ENCODE results near the gene GALNT17. TPM values are rescaled to one million over a fixed set of nuclear protein-coding genes. Genes with fewer than 3 reads are reported as not detected.
"Not testable (repeated sequence)": the region's sequence is repeated elsewhere in the genome, so short reads cannot be mapped to it uniquely, and the experiment has no call there.

Gene GALNT17
- total RNA-seq, 1 donor from 2014 or later = not detected

DNA sequence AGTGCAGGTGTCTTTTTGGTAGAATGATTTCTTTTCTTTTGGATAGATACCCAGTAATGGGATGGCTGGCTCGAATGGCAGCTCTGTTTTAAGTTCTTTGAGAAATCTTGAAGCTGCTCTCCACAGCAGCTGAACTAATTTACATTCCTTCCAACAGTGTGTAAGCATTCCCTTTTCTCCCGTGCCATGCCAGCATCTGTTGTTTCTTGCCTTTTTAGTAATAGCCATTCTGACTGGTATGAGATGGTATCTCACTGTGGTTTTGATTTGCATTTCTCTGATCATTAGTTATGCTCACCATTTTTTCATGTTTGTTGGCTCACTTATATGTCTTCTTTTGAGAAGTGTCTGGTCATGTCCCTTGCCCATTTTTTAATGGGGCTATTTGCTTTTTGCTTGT lies 486.3 kb downstream of the GALNT17 start:
- no peak for DNase-seq (ENCODE audit: low read depth, low spot score)

DNA sequence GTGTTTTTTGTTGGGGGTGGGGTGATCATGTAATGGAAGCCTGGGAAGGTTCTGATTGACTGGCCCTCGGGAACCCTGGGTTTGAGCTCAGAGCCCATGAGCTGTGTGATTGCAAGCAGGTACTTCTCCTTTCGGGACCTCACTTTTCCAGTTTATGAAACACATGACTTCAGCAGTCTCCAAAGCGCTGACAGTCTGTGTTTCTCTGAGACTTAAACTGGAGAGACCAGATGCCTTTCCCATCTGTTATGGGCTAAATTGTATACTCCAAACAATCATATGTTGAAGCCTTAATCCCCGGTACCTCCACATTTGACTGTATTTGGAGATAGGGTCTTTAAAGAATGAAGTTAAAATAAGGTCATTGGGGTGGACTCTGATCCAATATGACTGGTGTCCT lies 493.6 kb downstream of the GALNT17 start:
- DNase-seq (ENCODE audit: low read depth, low spot score) = no peak

DNA sequence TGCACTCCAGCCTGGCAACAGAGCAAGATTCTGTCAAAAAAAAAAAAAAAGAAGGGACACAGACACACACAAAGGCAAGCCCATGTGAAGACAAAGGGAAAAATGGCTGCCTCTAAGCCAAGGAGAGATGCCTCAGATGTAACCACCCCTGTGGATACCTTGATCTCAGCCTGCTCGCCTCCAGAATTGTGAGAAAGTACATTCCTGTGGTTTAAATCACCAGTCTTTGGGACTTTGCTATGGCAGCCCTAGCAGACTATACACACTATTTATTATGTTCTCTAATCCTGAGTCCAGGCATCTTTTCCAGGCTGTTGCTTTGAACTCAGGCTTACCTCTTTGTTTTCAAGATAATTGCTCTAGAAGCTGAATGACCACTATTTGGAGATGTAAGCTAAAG lies 494.3 kb downstream of the GALNT17 start:
- no peak for DNase-seq (ENCODE audit: low read depth, low spot score)

DNA sequence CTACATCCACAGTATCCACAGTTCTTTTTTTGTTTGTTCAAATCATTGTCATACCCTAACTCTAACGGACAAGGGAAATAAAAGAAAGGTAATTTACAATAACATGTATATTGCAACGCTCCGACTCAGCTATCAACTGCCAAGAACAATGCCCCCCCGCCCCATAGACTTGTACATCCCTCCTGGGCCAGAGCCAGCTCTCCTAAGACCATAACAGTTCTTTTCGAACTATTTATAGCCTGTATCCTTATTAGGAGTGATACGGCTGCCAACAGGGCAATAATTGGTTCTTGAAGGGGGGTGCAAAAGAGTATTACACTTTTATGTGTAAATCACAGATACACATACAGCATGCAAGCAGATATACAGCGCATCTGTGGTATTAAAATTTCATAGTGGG lies 495.7 kb downstream of the GALNT17 start:
- no peak for DNase-seq (ENCODE audit: low read depth, low spot score)

DNA sequence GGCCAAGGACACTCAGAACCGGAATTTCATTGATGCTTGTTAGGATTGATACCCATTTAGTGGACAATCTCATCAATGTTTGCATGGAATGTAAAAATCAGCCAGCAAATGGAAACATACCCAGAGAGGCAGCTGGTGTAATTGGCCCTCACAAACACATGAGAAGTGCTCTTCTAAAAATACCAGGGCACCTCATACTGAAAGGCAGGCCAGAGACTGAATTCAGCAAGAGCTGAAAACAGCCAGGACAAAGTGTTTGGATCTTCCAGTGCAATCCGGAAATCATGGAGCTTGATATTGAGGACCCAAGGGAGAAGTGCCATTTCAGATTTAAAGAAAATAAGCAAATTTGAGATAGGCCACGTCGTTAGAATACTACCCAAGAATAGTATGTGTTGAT lies 498.6 kb downstream of the GALNT17 start:
- no peak for DNase-seq (ENCODE audit: low read depth, low spot score)

DNA sequence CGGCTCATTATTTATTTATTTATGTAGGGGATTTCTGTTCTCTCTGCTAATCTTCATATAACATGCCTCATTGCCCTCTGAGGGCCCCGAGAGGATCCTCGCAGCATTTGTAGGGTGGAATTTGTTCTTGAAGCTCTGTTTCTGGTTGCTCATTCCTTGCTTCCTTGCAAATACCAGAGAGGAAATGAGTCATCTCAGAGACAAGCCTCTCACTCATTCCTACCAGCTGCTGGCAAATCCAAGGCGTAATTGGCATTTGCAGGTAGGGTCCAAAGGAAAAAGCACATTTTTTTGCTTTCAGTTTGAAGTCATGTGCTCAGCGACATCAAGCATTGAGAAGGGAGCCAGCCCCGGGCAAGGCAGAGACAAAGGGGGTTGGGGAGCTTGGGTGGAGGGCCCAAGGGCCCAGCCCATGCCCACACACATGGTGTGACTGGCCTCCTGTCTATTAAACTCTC lies 501.6 kb downstream of the GALNT17 start:
- DNase-seq (ENCODE audit: low read depth, low spot score) = no peak

DNA sequence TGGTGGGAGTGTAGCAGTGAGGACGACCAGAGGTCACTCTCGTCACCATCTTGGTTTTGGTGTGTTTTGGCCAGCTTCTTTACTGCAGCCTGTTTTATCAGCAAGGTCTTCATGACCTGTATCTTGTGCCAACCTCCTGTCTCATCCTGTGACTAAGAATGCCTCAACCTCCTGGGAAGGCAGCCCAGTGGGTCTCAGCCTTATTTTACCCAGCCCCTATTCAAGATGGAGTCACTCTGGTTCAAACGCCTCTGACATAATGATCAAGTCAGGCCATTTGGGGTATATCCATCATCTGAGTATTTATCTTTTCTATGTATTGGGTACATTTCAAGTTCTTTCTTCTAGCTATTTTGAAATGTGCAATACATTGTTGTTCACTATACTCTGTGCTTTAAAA lies 503.9 kb downstream of the GALNT17 start:
- DNase-seq (ENCODE audit: low read depth, low spot score) = not testable (repeated sequence)

DNA sequence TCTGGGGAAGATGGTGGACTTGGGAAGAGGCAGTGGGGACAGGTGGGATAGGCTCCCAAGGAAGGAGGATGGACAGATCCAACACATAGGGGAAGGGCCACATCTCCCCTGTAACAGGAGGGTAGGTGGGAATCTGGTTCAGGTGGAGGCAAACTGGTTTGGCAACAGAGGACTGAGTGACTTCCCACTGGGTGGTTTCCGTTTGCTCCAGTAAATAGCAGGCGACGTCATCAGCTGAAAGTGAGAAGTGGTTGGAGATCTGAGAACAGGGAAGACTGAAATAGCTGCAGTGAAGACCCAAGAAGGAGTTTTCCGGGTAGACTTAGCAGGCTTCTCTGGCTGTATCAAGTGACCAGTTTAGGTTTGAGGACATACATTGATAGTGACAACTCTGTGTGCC lies 504.4 kb downstream of the GALNT17 start:
- no peak for DNase-seq (ENCODE audit: low read depth, low spot score)

DNA sequence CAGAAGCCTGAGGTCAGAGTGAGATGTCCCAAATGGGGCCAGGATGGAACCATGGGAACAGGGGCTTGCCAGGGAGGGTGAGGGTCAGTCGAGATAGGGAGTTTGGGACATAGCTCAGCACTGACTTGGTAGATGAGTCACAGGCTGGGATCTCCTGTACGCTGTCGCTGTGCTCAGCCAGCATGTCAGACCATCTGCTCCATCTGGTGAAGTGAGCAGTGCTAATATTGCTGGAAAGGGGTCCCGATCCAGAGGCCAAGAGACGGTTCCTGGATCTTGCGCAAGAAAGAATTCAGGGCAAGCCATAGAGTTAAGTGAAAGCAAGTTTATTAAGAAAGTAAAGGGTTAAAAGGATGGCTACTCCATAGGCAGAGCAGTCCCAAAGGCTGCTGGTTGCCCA lies 505.6 kb downstream of the GALNT17 start:
- DNase-seq (ENCODE audit: low read depth, low spot score) = no peak

DNA sequence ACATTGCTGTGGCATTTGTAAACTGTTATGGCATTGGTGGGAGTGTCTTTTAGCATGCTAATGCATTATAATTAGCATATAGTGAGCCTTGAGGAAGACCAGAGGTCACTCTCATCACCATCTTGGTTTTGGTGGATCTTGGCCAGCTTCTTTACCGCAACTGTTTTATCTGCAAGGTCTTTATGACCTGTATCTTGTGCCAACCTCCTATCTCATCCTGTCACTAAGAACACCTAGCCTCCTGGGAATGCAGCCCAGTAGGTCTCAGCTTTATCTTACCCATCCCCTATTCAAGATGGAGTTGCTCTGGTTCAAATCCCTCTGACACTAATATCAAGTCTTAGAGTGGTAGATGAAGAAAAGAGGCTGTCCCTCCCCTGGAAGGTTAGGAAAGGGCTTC lies 506.2 kb downstream of the GALNT17 start:
- no peak for DNase-seq (ENCODE audit: low read depth, low spot score)

DNA sequence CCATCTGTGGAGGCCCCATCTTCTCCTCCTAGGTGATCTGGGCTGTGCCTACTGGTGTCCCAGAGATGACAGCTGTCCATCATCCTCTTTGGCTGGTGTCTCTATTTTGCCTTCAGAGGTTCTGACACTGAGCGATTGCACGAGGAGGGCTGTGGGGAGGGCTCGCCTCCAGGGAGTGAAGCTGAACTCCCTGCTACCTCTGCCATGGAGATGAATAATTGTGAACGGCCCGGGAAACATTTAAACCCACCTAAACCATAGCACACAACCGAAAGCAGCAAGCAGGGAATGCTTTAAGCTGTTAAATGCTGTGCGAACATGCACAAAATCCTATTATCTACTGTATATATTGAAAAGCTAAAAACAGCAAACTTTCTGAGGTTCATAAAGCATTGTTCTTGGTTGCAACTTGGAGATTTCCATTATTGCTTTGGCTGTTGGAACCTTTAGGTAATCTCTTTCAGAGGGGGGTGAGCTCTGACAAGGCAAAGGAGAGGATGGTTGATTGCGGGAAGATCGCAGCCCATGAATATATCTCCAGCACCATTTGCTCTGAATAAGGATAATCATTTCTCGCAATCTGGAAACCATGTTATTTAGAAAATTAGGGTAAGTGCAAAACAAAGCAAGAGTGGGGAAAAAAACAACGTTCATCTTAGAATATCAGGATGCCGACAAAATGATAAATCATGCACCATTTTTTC lies 507.6 kb downstream of the GALNT17 start:
- DNase-seq (ENCODE audit: low read depth, low spot score) = no peak

DNA sequence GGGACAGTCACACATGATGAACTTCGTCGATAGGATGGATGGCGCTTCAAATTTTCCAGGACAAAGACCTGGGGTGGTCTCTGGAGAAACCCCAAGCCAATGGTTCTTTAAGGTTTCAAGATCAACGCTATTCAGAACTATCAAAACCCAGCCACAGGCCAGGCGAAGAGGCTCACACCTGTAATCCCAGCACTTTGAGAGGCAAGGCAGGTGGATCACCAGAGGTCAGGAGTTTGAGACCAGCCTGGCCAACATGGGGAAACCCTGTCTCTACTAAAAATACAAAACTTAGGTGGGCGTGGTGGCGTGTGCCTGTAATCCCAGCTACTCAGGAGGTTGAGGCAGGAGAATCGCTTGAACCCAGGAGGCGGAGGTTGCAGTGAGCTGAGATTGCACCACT lies 511.1 kb downstream of the GALNT17 start:
- not testable (repeated sequence) for DNase-seq (ENCODE audit: low read depth, low spot score)

DNA sequence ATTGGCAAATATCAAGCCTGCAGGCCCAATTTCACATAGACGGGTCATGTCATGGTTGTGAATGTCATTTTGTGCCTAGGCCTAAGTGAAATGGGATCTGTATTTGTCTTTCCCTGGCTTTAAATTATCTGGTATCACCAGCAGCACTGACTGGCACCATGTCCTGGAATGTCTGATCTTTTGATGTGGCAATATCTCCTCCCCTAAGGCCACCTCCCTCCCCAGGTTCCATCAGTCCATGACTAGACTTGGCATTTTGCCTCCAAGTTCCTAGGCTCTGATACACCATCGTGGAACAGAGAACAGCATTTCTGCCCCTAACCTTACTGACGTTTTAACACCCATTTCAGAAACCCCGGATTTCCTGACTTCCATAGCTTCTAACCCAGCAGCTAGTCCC lies 513.9 kb downstream of the GALNT17 start:
- DNase-seq (ENCODE audit: low read depth, low spot score) = no peak

DNA sequence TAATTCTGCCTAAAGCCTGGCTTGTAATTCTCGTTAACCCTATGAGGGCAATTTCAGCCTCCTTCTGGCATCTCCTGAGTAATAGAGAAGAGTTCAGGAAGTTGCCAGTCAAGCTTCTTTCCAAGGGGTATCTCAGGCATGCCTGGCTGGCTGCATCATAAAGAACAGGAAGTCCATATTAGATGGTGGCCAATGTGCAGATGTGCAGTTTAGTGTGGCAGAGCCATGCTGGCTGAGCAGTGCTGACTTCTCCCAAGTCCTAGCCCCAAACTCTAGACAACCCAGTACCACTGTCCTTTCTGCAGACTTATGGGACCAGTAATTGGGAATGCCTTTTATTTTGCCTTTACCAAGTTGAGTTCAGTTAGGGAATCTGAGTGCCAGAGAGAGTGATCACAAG lies 517.9 kb downstream of the GALNT17 start:
- no peak for DNase-seq (ENCODE audit: low read depth, low spot score)

DNA sequence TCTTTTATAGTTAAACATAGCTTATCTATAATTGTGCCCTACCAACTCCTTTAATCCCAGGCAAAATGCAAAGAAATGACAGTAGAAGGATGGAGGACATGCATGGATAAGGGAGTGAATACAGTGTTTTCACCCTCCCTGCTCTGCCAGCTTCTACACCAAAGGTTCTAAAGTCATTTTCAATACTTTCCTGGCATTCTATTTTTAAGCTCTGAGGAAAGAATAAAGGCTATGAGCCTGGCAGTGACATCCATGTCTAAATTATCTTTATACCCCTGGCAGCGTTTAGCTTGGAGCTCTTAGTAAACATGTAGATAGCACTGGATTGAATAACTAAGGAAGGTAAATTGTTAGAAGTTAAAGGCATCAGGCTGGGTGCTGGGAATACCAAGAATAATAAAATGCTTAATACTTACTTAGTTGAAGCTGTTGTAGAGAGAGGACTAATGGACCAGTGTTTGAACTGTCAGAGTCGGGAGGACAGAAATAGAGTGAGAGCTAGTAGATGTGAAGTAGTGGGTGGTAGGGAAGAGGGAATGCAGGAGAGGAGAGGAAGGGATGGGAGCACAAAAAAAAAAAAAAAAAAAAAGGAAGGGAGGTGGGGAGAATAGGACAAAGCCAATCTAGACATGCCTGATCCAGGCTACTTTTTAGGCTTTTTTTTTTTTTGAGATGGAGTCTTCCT lies 518.9 kb downstream of the GALNT17 start:
- DNase-seq (ENCODE audit: low read depth, low spot score) = no peak

DNA sequence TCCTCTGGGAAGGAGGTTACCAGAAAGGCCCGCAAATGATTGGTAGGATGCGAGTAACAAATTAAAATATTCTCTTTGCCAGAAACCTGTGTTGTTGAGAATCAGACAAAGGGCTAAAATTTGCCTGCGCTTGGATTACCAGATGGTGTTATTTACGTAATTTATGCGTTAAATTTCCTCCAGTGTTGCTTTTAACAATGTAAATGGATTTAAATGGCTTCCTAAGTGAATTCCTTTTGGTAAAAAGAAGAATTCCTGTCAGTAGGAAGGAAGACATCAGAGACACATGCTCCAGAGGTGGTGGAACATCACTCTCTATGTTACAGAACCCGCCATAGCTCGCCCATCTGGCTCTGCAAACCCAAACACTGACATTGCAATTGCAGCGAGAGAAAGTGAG lies 520.6 kb downstream of the GALNT17 start:
- DNase-seq (ENCODE audit: low read depth, low spot score) = no peak

DNA sequence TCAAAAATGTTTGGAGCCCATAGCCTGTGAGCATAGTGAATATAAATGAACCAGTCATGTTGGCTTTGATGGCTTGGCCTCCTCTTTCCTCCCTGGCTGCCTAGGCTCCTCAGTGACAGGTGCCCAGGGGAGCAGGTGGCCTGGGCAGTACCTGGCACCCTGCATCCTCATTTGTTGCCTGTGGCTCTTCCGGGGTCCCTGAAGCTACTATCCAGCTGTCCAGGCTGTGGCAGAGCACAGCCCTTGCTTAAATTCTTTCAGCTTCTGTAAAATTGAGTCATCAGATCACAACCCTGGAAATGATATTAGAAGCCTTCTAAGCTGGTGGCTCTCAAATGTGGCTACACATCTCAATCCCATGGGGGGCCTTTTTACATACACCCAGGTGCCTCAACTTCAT lies 525.4 kb downstream of the GALNT17 start:
- no peak for DNase-seq (ENCODE audit: low read depth, low spot score)

DNA sequence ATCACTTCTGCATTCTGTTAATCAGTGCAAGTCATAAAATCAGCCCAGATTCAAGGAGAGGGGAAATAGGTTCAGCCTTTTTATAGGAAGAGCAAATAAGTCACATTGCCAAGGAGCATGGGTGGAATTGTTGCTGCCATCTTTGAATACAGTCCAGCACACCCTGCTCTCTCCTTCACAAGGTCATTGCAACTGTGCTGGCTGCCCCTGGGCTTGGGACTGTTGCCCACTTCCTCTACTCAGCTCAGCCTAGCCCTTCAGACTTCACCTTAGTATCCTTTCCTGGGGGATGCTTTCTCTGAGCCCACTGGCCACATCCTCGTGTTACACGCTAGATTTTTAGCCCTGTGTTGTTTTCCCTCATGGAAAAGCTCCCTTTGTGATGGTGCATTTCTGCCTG lies 527.7 kb downstream of the GALNT17 start:
- no peak for DNase-seq (ENCODE audit: low read depth, low spot score)

DNA sequence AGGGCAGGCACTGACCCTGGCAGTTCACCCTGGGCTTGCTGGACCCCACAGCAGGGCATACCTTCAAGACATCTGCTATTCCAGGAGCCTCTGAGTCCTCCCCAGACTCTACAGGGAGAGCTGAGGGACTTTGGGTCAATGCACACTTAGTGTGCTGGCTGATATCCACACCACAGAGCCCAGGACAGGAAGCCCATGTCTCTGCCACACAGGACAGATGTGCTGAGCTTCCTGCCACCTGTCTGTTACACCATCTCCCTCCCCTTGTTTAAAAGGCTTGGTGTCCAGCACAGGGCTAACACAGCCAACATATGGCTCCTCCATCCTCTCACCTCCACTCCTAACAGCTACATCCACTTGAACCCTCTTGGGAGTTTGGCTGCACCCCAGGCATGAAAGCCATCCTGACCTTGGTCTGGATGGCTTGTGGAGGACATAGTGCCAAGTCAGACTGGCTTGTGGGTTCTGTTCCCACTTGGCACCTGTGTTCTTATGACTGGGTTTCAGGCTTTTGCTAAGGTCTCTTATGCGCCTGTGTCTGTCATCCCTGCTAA lies 529.8 kb downstream of the GALNT17 start:
- no peak for DNase-seq (ENCODE audit: low read depth, low spot score)

DNA sequence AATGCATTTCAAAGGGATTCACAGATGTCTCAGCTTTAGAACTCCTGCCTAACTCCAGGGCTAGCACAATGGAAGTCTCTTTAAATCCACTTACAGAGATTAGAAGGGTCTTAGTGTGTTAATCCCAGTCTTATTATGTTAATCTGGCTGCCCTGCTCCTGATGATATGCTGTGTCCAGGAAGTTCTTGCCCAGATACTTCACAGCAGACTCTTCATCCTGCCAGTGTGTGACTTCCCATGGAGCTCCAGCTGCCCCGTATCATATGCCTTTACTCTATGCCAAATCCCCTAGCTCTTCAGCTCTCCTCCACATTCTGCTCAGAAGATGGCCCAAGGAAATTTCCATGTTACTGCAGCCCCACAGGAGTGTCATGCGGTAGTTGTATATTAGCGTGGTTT lies 533.8 kb downstream of the GALNT17 start:
- no peak for DNase-seq (ENCODE audit: low read depth, low spot score)

DNA sequence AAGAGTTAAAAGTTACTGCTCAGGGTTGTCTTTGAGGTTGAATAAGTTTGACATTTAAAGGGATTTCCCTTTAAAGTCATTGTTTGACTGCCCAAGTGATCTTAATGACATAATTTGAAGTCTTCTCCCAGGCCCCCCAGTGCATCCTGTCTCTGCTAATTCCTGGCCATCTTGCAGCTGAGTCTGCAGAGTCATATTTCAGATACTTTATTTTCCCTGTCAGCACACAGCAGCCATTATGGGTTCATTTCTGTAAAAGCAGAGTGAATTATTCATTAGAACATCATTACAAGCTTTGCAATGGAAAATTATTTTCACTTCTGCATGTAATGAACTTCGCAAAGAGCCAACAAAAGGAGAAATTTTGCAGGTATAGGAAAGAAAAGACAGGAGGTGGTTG lies 536.6 kb downstream of the GALNT17 start:
- no peak for DNase-seq (ENCODE audit: low read depth, low spot score)

DNA sequence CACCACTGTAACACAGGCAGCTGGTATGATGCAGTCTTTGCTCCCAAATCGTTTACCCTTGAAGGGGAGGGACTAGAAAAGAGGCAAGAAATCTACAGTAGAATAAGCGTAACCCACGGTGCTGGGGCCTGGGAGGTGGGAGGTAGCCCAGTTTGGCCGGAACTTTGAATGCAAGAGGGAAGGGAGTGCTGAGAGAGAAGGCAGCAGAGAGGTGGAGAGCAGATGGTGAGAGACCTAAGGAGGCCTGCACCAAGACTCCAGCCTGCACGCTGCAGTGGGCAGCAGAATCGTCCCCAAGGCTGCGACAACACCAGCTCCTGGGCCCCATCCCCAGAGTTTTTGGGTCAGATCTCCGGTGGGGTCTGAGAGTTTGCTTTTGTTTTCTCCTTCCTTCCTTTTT lies 547.5 kb downstream of the GALNT17 start:
- no peak for DNase-seq (ENCODE audit: low read depth, low spot score)

DNA sequence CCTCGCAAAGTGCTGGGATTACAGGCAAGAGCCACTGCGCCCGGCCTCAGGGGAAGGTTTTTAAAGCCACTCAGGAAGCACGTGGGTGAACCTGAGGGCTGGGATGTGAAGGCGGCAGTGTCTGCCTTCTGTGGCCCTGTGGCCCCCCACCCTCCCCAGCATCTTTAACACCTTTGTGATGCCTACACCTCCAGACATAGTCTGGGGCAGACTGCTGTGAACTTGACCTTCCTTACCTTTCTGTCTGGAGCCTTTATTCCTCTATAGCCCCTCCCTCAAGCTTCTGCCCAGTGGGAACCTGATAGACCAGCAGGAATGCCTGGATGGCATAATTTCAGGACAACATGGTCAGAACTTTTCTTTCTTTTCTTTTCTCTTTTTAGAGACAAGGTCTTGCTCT lies 550.2 kb downstream of the GALNT17 start:
- DNase-seq (ENCODE audit: low read depth, low spot score) = no peak

Data from pulmonary artery endothelial cell (primary cell).